ENCODE data around the gene COBL.

COBL gene

GRCh38 chr7:51182636-51183166 is 133.9 kb downstream of the COBL start:
- Histone ChIP-seq H3K9me3 (ENCODE audit: control insufficient read depth, low read length) (no peaks in the 10 kb centered on the region), H3K36me3 (ENCODE audit: control insufficient read depth, insufficient read depth, low read length) (no peaks in the 10 kb centered on the region), H3K9ac (no peak overlapping the region), H3K79me2 (no peaks in the 10 kb centered on the region), H3K27me3 (ENCODE audit: control insufficient read depth, insufficient read depth, low read length) (no peaks in the 10 kb centered on the region), H2AFZ (peak overlapping the region; percentile 35), H3K4me1 (peaks cover 21% of the 10 kb centered on the region), H3K4me3 (ENCODE audit: low read depth, low read length) (no peak overlapping the region), H3K27ac (peak overlapping the region; percentile 58), H3K4me2 (ENCODE audit: low read length) (no peak overlapping the region)
- TF ChIP-seq CTCF (IDR thresholded peaks at IDR 0.05), result no peak

- Histone ChIP-seq H3K79me2 (no peaks in the 10 kb centered on the region), H2AFZ (peak overlapping the region; percentile 35), H3K4me2 (ENCODE audit: low read length) (no peak overlapping the region), H3K4me1 (peaks cover 2% of the 10 kb centered on the region), H3K36me3 (ENCODE audit: control insufficient read depth, insufficient read depth, low read length) (no peaks in the 10 kb centered on the region), H3K9me3 (ENCODE audit: control insufficient read depth, low read length) (no peaks in the 10 kb centered on the region), H3K9ac (no peak overlapping the region), H3K27ac (peak overlapping the region; percentile 54), H3K4me3 (ENCODE audit: low read depth, low read length) (no peak overlapping the region), H3K27me3 (ENCODE audit: control insufficient read depth, insufficient read depth, low read length) (no peaks in the 10 kb centered on the region)
- no peak for TF ChIP-seq CTCF (IDR thresholded peaks at IDR 0.05)
Observed at GRCh38 chr7:51180092-51180491, 136.5 kb downstream of the COBL start.

GRCh38 chr7:51175992-51176388 is 140.6 kb downstream of the COBL start:
- H3K9me3 ChIP-seq (ENCODE audit: control insufficient read depth, low read length), result no peaks in the 10 kb centered on the region
- H3K27me3 ChIP-seq (ENCODE audit: control insufficient read depth, insufficient read depth, low read length), result no peaks in the 10 kb centered on the region
- no peaks in the 10 kb centered on the region for H3K4me1 ChIP-seq
- no peak overlapping the region for H3K27ac ChIP-seq
- no peak overlapping the region for H3K4me2 ChIP-seq (ENCODE audit: low read length)
- no peak overlapping the region for H2AFZ ChIP-seq
- no peak overlapping the region for H3K4me3 ChIP-seq (ENCODE audit: low read depth, low read length)
- no peak overlapping the region for H3K9ac ChIP-seq
- no peaks in the 10 kb centered on the region for H3K36me3 ChIP-seq (ENCODE audit: control insufficient read depth, insufficient read depth, low read length)
- H3K79me2 ChIP-seq, result no peaks in the 10 kb centered on the region
- TF ChIP-seq CTCF (IDR thresholded peaks at IDR 0.05), result no peak

GRCh38 chr7:51175316-51175991 is 141.2 kb downstream of the COBL start:
- Histone ChIP-seq H3K4me3 (ENCODE audit: low read depth, low read length) (no peak overlapping the region), H3K4me2 (ENCODE audit: low read length) (no peak overlapping the region), H3K27me3 (ENCODE audit: control insufficient read depth, insufficient read depth, low read length) (no peaks in the 10 kb centered on the region), H3K79me2 (no peaks in the 10 kb centered on the region), H3K4me1 (no peaks in the 10 kb centered on the region), H2AFZ (no peak overlapping the region), H3K9ac (no peak overlapping the region), H3K9me3 (ENCODE audit: control insufficient read depth, low read length) (no peaks in the 10 kb centered on the region), H3K27ac (no peak overlapping the region), H3K36me3 (ENCODE audit: control insufficient read depth, insufficient read depth, low read length) (no peaks in the 10 kb centered on the region)
- no peak for TF ChIP-seq CTCF (IDR thresholded peaks at IDR 0.05)

GRCh38 chr7:51165337-51165736 is 151.3 kb downstream of the COBL start:
- H3K4me1 ChIP-seq, result peaks cover 7% of the 10 kb centered on the region
- no peaks in the 10 kb centered on the region for H3K9me3 ChIP-seq (ENCODE audit: control insufficient read depth, low read length)
- H3K9ac ChIP-seq, result no peak overlapping the region

More at GRCh38 chr7:51165337-51165736, 151.3 kb downstream of the COBL start:
- no peak overlapping the region for H2AFZ ChIP-seq
- H3K27ac ChIP-seq, result no peak overlapping the region
- no peaks in the 10 kb centered on the region for H3K79me2 ChIP-seq
- no peaks in the 10 kb centered on the region for H3K27me3 ChIP-seq (ENCODE audit: control insufficient read depth, insufficient read depth, low read length)
- no peak overlapping the region for H3K4me2 ChIP-seq (ENCODE audit: low read length)
- no peaks in the 10 kb centered on the region for H3K36me3 ChIP-seq (ENCODE audit: control insufficient read depth, insufficient read depth, low read length)
- no peak overlapping the region for H3K4me3 ChIP-seq (ENCODE audit: low read depth, low read length)
- TF ChIP-seq CTCF (IDR thresholded peaks at IDR 0.05), result no peak
